GM18868 (cell line): ENCODE results near the gene TMCC2.

Source experiments
- ATAC-seq: cut with Tn5 transposase; IDR thresholded peaks from one replicate; pipeline ENCODE4 v1.9.1; 2021; ENCODE audit warnings: mild to moderate bottlenecking, moderate library complexity; ENCODE audit not compliant: unreplicated experiment

Gene TMCC2

DNA sequence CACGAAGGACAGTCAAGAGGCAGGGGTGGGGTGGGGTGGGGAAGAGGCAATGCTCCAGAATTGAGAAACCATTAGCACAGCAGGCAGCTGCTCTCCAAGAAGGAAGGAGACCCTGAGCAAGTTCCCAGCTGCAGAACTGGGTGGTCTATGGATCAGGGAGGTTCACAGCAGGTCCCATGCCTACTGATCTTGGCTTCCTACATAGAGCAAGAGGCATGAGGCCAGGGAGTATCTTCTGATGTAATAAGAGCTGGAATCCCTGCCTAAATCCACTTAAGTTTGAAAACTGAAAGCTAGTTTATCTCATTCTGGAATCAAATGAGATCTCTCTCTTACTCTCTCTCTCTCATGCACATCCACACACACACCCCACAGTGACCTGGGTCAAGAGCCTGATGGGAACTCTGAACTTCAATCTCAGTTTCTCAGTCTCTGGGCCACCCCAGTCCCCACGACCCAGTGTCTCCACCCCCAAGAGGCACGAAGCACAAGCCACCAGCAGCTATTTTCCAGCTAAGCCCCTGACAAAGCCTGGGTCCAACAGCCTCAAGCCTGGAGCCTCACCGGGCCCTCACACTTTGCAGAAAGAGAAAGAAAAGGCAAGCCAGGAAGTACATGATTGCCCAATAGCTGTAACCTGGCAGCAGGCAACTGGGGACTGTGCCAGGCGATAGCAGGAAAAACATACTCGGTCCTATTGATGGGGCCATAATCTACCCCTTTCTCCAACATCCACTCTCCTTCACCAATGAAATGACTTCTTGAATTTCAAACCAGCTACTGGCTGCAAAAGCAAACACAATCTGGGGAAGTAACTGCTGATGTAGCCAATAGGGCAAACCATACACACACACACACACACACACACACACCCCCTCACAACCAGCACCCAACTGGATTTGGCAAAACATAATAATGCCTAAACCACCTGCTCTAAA, 91.6 kb downstream of the TMCC2 start:
- no peak for ATAC-seq

- peak; percentile 72 for ATAC-seq
Observed at GRCh38 chr1:205321162-205321958, 93.6 kb downstream of the TMCC2 start, which contains the start of gene NUAK2. Gene NUAK2 (minus strand): TSS chr1:205321745. CDS start chr1:205321628, 117 bp downstream.

GRCh38 chr1:205321959-205322283, 94.2 kb downstream of the TMCC2 start:
- no peak for ATAC-seq
